T-helper 2 cell treated with Interferon-gamma antibody and Interleukin-4, amounts not matched to agents 5 μg/mL and 100 μg/mL, for 36 hours (primary cell): Measurements from ENCODE around the gene ZSCAN9.

Source experiments
- DNase-seq: peaks from one replicate; pipeline ENCODE4 v3.0.0; 2021; ENCODE audit warnings: low spot score
- H3K27ac Mint-ChIP-seq: one replicate; pipeline ENCODE4 v1.8.0; 2021; ENCODE audit warnings: mild to moderate bottlenecking, mixed read lengths
- H3K27me3 Mint-ChIP-seq: one replicate; pipeline ENCODE4 v1.8.0; 2021; ENCODE audit warnings: low read depth, mixed read lengths
- H3K36me3 Mint-ChIP-seq: one replicate; pipeline ENCODE4 v1.8.0; 2021; ENCODE audit warnings: low read depth, mixed read lengths
- H3K4me1 Mint-ChIP-seq: one replicate; pipeline ENCODE4 v1.8.0; 2021; ENCODE audit warnings: low read depth, mixed read lengths
- H3K4me3 Mint-ChIP-seq: one replicate; pipeline ENCODE4 v1.8.0; 2022; ENCODE audit warnings: mild to moderate bottlenecking, moderate library complexity, mixed read lengths
- H3K9me3 Mint-ChIP-seq: one replicate; pipeline ENCODE4 v1.8.0; 2021; ENCODE audit warnings: mixed read lengths

Gene ZSCAN9

DNA sequence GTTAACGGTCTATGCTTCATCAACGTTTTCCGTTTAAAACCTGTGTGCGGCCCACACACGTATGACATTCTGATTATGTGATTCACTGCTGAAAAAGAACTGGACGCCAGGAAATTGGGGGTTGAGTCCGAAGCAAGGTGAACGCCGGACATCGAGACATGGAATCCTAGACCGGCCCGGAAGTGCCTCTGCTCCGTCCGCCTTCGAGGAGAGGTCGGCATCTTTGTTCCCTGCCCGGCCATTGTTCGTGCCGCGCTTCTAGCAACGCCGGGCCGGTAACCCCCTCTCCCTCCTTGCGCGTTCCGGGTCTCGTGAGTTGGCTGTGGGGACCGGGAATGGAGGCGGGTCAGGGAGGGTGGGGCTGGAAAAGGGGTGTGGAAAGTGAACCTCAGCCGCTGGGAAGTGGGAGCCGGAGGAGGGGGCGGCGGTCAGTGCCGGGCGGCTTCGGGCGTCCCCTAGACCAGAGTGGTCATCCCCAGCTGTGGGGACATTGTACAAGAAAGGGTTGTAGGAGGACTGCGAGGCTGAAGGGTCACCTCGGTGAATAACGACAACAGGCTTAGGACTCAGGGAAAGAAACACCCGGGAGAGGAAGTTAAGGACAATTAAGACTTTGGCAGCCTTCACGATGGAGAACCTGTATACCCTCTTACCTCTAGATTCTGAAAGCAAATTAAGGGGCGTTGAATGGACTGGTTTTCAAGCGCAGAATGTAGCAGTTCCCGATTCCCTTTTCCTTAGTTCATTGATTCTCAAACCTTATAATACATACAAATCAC, at the start of gene ZSCAN9:
TSS of gene ZSCAN9 (plus strand) at position 220 of the 779 bp plus-strand sequence. CDS start 1,810 bp downstream, outside the sequence.
- H3K27me3 Mint-ChIP-seq: peaks cover 30% of the 10 kb centered on the region
- peak within 1 kb of the TSS; percentile 67 for H3K27ac Mint-ChIP-seq
- H3K4me3 Mint-ChIP-seq: peak within 1 kb of the TSS; percentile 90
- H3K9me3 Mint-ChIP-seq: no peaks in the 10 kb centered on the region
- peaks cover 21% of the 10 kb centered on the region for H3K36me3 Mint-ChIP-seq
- H3K4me1 Mint-ChIP-seq: peaks cover 30% of the 10 kb centered on the region
- DNase-seq: peak; percentile 41

DNA sequence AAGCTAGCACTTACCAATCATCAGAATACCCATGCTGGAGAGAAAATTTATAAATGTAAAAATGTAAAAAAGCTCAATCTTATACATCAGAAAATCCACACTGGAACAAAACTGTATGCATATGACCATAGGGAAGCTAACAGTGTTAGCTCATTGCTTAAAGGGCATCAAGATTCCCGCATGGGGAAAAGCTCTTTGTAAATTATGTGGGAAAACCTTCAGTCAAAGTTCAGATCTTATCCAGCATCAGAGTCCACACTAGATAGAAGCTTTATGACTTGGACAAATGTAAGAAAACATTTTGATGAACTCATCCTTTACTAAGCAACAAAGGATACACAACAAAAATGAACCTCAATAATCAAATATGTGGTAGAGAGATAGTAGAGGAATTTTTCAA, 48.7 kb upstream of the ZSCAN9 start:
- H3K27ac Mint-ChIP-seq: no peak overlapping the region
- H3K4me1 Mint-ChIP-seq: no peaks in the 10 kb centered on the region
- no peak for DNase-seq
- peaks cover 14% of the 10 kb centered on the region for H3K9me3 Mint-ChIP-seq
- no peaks in the 10 kb centered on the region for H3K36me3 Mint-ChIP-seq
- H3K4me3 Mint-ChIP-seq: no peak overlapping the region
- peaks cover 9% of the 10 kb centered on the region for H3K27me3 Mint-ChIP-seq

DNA sequence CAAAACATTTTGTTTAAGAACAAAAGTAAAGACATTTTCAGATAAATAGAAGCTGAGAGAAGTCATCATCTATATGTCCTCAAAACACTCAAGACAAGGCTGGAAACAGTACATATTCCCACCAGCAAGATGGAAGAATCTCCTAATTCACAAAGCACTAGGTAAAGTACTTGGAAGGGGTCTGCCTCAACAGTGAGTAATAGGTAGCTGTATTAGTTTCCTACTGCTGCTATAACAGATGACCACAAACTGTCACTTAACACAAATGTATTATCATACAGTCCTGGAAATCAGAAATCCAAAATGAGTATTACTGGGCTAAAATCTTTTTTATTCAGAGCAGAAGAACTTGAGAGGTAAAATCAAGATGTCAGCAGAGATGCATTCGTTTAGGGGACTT, 42.8 kb upstream of the ZSCAN9 start:
- no peak for DNase-seq
- Mint-ChIP-seq H3K4me3 (no peak overlapping the region), H3K27me3 (peaks cover 5% of the 10 kb centered on the region), H3K36me3 (no peaks in the 10 kb centered on the region), H3K9me3 (peaks cover 32% of the 10 kb centered on the region), H3K4me1 (no peaks in the 10 kb centered on the region), H3K27ac (no peak overlapping the region)

DNA sequence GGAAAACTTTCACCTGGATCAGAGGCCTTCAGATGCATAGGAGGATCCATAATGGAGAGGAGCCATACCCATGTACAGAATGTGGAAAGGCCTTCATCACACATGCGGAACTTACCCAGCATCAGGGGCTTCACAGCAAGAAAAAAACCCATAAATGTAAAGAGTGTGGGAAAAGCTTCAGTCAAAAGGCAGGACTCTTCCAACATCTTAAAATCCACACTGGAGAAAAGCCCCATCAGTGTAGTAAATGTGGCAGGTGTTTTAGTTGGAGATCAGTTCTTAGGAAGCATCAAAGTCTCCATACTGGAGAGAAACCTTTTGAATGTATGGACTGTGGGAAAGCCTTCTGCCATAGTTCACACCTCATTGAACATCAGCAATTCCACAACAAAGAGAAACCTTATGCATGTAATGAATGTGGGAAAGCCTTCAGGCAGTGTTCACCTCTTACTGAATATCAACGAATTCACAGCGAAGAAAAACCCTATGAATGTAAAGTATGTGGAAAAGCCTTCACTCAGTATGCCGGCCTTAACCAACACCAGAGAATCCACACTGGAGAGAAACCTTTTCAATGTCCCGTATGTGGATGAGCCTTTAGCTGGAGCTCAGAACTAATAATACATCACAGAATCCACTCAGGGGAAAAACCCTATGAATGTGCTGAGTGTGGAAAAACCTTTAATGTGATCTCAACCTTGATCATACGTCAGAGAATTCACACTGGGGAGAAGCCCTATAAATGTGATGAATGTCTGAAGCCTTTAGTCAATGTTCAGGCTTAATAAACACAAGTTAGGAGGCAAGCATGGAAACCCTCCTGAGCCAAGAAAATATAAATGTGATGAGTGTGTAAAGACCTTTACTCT, 36.7 kb upstream of the ZSCAN9 start:
- Mint-ChIP-seq H3K9me3 (peaks cover 69% of the 10 kb centered on the region), H3K27me3 (no peaks in the 10 kb centered on the region), H3K4me3 (no peak overlapping the region), H3K4me1 (no peaks in the 10 kb centered on the region), H3K27ac (no peak overlapping the region), H3K36me3 (no peaks in the 10 kb centered on the region)
- no peak for DNase-seq

DNA sequence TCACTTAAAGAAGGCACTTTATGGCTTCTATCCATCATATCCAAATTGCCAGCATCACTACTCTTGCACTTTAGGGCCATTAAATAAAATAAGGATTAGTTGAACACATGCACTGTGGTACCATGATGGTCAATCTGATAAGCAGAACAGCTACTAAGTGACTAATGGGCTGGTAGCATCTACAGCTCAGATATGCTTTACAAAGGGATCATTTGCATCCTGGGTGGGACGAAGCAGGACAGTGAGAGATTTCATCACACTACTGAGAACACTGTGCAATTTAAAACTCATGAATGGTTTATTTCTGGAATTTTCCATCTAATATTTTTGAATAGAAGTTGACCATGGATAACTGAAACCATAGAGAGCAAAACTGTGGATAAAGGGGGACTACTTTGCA, 25.1 kb upstream of the ZSCAN9 start:
- no peak overlapping the region for H3K27ac Mint-ChIP-seq
- peaks cover 24% of the 10 kb centered on the region for H3K27me3 Mint-ChIP-seq
- H3K4me3 Mint-ChIP-seq: no peak overlapping the region
- no peaks in the 10 kb centered on the region for H3K36me3 Mint-ChIP-seq
- H3K4me1 Mint-ChIP-seq: peaks cover 7% of the 10 kb centered on the region
- H3K9me3 Mint-ChIP-seq: peaks cover 42% of the 10 kb centered on the region
- no peak for DNase-seq

DNA sequence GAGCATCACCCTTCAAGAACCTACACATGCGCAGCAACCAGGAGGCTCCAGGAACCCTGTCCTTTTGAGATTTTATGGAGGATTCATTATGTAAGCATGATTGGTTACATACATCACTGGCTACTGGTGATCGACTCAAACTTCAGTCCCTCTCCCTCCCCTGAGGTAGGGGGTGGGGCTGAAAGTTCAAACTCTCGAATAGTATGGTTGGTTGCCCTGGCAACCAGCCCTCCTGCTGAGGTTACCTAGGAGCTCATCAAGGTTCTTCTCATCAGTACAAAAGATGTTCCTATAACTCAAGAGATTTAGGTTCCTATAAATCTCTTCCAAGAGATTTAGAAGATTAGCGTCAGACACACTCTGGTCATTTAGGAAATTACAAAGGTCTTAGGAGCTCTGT, 21.9 kb upstream of the ZSCAN9 start:
- Mint-ChIP-seq H3K36me3 (no peaks in the 10 kb centered on the region), H3K27me3 (peaks cover 51% of the 10 kb centered on the region), H3K27ac (no peak overlapping the region), H3K4me3 (no peak overlapping the region), H3K4me1 (peaks cover 17% of the 10 kb centered on the region), H3K9me3 (peaks cover 25% of the 10 kb centered on the region)
- DNase-seq: no peak

DNA sequence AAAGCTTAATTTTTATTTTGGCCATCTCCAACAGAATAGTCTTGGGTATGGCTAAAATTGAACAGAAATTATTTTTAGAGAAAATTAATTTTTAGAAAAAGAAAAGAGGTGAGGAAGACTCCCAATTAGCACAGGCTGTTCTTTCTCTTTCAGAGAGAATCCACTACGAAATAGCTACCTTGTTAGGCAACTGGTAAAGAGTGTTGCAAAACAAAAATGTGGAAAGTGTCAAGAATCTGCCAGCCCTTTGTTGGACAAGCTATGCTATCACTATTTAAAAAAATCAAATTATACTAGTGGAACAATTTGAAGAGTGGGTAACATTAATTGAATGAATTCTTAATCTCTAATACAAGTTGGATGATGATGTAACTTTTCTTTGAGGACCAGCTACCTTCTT, 19.2 kb upstream of the ZSCAN9 start:
- no peak for DNase-seq
- Mint-ChIP-seq H3K9me3 (peaks cover 8% of the 10 kb centered on the region), H3K4me3 (no peak overlapping the region), H3K27ac (no peak overlapping the region), H3K27me3 (peaks cover 74% of the 10 kb centered on the region), H3K36me3 (no peaks in the 10 kb centered on the region), H3K4me1 (peaks cover 21% of the 10 kb centered on the region)

DNA sequence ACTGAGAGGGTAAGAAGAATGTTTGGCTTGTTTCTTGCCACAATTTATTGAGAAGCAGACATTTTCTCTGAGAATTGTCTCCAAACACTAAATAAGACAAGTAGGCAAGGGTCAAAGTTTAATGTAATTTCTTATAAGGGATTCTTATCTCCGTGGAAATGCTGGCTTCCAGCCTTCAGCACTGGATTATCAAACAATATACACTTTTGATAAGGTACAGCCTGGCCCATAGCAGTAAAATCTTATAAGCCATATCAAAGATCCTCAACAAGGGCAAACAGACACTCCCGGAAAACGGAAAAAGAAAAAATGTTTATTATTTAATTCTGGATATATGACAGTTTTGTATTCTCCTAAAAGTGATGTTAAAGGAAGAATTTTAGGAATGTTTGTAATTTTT, 18.5 kb upstream of the ZSCAN9 start:
- H3K27me3 Mint-ChIP-seq: peaks cover 80% of the 10 kb centered on the region
- DNase-seq: no peak
- H3K4me3 Mint-ChIP-seq: no peak overlapping the region
- no peaks in the 10 kb centered on the region for H3K36me3 Mint-ChIP-seq
- H3K9me3 Mint-ChIP-seq: peaks cover 8% of the 10 kb centered on the region
- H3K27ac Mint-ChIP-seq: no peak overlapping the region
- peaks cover 21% of the 10 kb centered on the region for H3K4me1 Mint-ChIP-seq

DNA sequence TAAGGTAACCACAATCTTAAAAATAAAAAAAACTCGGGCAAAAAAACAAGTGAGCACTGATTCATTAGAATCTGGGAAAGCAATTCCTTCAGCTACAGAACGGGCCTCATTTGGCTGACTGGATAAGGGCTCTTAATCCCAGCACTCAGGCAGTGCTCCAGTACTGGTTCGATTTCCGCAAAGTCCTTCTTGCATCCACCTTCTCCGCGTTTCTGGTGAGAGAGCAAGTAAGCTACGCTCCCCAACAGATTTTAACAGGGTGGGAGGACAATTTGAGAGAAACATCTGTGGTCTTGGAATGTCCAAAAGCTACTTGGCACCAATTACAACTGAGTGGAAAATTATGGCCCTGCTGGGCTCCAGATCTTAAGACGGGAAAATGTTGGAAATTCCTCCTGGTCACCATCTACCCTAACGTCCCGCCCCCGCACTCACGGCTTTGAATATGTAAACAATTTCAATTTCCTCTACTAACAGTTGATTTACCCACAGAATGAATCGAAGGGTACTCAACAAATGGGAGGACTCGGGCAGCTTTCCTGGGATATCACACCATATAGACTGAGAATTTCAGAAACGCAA, 18.1 kb upstream of the ZSCAN9 start:
- no peaks in the 10 kb centered on the region for H3K36me3 Mint-ChIP-seq
- peaks cover 22% of the 10 kb centered on the region for H3K4me1 Mint-ChIP-seq
- peak overlapping the region; percentile 87 for H3K4me3 Mint-ChIP-seq
- H3K9me3 Mint-ChIP-seq: peaks cover 8% of the 10 kb centered on the region
- DNase-seq: no peak
- H3K27ac Mint-ChIP-seq: no peak overlapping the region
- peaks cover 85% of the 10 kb centered on the region for H3K27me3 Mint-ChIP-seq

DNA sequence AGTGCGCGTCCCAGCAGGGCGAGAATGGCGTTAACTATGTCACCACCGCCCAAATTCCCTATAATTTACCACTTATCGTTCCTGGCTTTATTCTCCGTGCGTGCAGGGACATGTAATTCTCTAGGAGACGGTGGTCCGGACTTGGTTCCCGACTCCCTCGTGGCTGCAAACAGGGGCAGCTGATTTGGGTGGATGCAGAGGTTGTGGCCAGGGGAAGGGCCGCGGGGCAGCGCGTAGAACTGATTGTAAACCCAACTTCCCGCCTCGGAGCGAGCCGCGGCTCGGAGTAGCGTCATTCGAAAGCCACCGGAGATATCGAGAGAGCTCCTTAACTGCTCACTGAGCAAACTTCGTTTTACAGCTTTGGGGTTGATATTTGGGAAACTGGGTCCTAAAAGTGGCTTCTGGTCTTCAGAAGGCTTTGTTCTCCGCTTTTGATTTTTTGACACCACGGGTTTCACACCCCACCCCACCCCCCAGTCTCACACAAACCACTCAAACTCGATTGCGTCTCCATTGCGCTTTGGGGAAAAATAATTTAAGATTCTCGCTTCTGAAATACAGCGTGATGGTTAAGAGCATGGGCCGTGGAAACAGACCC, 17.5 kb upstream of the ZSCAN9 start:
- H3K36me3 Mint-ChIP-seq: no peaks in the 10 kb centered on the region
- H3K4me3 Mint-ChIP-seq: peak overlapping the region; percentile 87
- H3K27me3 Mint-ChIP-seq: peaks cover 87% of the 10 kb centered on the region
- H3K9me3 Mint-ChIP-seq: peaks cover 8% of the 10 kb centered on the region
- DNase-seq: peak; percentile 33
- H3K27ac Mint-ChIP-seq: peak overlapping the region; percentile 46
- peaks cover 24% of the 10 kb centered on the region for H3K4me1 Mint-ChIP-seq

DNA sequence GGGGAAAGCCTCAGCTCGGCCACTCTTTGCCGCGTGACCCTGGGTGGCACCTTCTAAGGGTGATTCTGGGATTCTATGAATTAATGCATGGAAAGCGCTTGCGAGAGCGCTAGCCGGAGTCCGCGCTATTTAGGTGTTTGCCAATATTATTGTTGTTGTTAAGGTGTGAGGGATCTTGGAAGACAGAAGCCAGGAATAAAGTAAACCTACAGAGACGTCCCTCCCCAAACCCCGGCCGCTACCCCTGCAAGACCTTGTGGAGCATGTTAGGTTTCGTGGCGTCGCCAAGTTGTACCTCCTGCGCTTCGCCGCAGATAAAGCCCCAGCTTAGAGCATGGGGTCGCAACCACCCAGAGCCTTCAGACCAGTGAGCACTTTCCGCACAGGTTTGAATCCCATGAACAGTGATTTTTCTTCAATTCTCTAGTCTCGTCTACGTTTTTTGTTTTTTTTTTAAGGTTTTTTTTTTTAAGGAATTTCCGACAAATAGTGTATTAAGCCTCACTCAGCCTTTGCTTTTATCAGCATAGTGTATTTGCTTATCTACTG, 16.9 kb upstream of the ZSCAN9 start:
- Mint-ChIP-seq H3K4me3 (peak overlapping the region; percentile 87), H3K9me3 (peaks cover 7% of the 10 kb centered on the region), H3K27ac (no peak overlapping the region), H3K27me3 (peaks cover 92% of the 10 kb centered on the region), H3K4me1 (peaks cover 29% of the 10 kb centered on the region), H3K36me3 (no peaks in the 10 kb centered on the region)
- DNase-seq: no peak

DNA sequence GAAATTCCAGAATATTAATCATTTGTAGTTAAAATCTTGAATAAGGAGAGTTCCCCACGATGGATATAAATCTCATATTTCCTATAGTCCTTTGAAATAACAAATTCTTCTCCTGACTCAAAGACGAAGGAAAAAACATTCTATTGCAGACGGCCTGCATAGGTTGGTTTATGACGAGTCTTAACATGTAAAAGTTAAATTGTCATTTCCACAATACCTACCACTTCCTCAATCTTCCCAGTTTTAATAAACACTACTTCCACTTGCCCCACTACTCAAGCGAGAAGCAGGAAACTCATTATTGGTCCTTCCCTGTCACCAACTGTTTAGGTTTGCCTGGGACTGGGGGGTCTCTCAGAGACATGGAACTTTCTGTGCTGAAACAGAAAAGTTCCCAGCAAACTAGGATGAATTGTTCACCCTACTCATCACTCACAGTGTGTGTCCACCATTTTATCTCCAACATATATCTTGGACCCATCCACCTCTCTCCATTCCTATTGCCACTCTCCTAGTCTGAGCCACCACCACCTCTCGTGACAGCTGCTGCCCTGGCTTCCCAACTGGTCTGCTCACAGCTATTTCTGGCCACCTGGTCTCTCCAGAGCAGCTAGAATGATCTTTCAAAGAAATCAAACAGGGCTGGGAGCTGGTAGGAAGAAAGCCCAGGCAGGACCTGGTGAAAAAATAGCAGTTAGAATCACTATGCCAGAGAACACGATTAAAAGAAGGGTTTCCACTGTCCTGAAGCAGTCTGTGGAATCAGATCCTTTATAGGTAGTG, 15.1 kb upstream of the ZSCAN9 start:
- H3K27me3 Mint-ChIP-seq: peaks cover 93% of the 10 kb centered on the region
- no peaks in the 10 kb centered on the region for H3K36me3 Mint-ChIP-seq
- peaks cover 32% of the 10 kb centered on the region for H3K4me1 Mint-ChIP-seq
- DNase-seq: no peak
- no peaks in the 10 kb centered on the region for H3K9me3 Mint-ChIP-seq
- H3K27ac Mint-ChIP-seq: no peak overlapping the region
- no peak overlapping the region for H3K4me3 Mint-ChIP-seq
